Mesenchymal stem cell (in vitro differentiated cells and primary cell): ENCODE measurements around the gene RAF1.
A peak's percentile ranks its signal among the peaks of the same experiment; 100 is the strongest.

Experiments
- DNase-seq: peaks from one replicate; pipeline ENCODE4 v3.0.0-alpha.2; 2013
- H2AFZ ChIP-seq: one replicate; pipeline ENCODE4 v1.6.1; 2013; ENCODE audit warnings: low read depth, mild to moderate bottlenecking, control low read depth, inconsistent platforms, low read length, moderate library complexity
- H2AK5ac ChIP-seq: 2 replicates; pipeline ENCODE4 v1.6.1; 2013; ENCODE audit warnings: low read length, moderate library complexity, mild to moderate bottlenecking, inconsistent platforms; ENCODE audit not compliant: severe bottlenecking
- H2BK120ac ChIP-seq: one replicate; pipeline ENCODE4 v1.6.1; 2013; ENCODE audit warnings: low read depth, mild to moderate bottlenecking, inconsistent platforms, low read length, moderate library complexity
- H2BK12ac ChIP-seq, 2 experiments: one replicate each; pipeline ENCODE4 v1.6.1; 2013; ENCODE audit warnings: inconsistent platforms in 2 of 2, low read length in 2 of 2, mild to moderate bottlenecking in 2 of 2, moderate library complexity in 2 of 2, control low read depth in 1 of 2
- H2BK15ac ChIP-seq: one replicate; pipeline ENCODE4 v1.6.1; 2013; ENCODE audit warnings: mild to moderate bottlenecking, low read depth, inconsistent platforms; ENCODE audit not compliant: poor library complexity, severe bottlenecking
- H2BK5ac ChIP-seq: 2 replicates; pipeline ENCODE4 v1.6.1; 2013; ENCODE audit warnings: low read depth, mild to moderate bottlenecking, low read length, control low read depth, inconsistent platforms; ENCODE audit not compliant: poor library complexity, severe bottlenecking
- H3K14ac ChIP-seq, 2 experiments: one replicate each; pipeline ENCODE4 v1.6.1; 2013; ENCODE audit warnings: inconsistent platforms in 2 of 2, low read length in 2 of 2, control low read depth in 1 of 2, mild to moderate bottlenecking in 1 of 2, moderate library complexity in 1 of 2
- H3K18ac ChIP-seq, 2 experiments: one replicate each; pipeline ENCODE4 v1.6.1; 2013; ENCODE audit warnings: inconsistent platforms in 2 of 2, low read length in 2 of 2, control low read depth in 1 of 2, low read depth in 1 of 2, mild to moderate bottlenecking in 1 of 2
- H3K23ac ChIP-seq, 2 experiments: one replicate each; pipeline ENCODE4 v1.6.1; 2013; ENCODE audit warnings: inconsistent platforms in 2 of 2, low read length in 2 of 2, mild to moderate bottlenecking in 2 of 2, moderate library complexity in 2 of 2, control low read depth in 1 of 2
- H3K27ac ChIP-seq: 2 replicates; pipeline ENCODE4 v1.5.1; 2013; ENCODE audit warnings: mild to moderate bottlenecking, moderate library complexity, low read length, control low read depth, inconsistent platforms; ENCODE audit not compliant: poor library complexity, severe bottlenecking
- H3K27me3 ChIP-seq, 2 experiments: 2 replicates each; pipeline versions ENCODE4 v1.6.1 to v1.7.0; 2013; ENCODE audit warnings: low read length in 2 of 2, mild to moderate bottlenecking in 2 of 2, moderate library complexity in 2 of 2, control low read depth in 1 of 2, inconsistent platforms in 1 of 2; ENCODE audit not compliant: control insufficient read depth in 1 of 2, insufficient read depth in 1 of 2
- H3K36me3 ChIP-seq, 2 experiments: 2 replicates each; pipeline versions ENCODE4 v1.6.1 to v1.7.0; 2013; ENCODE audit warnings: low read length in 2 of 2, control low read depth in 1 of 2, inconsistent platforms in 1 of 2, low read depth in 1 of 2, mild to moderate bottlenecking in 1 of 2; ENCODE audit not compliant: insufficient read depth in 2 of 2, control insufficient read depth in 1 of 2
- H3K4ac ChIP-seq, 2 experiments: one replicate each; pipeline ENCODE4 v1.6.1; 2013; ENCODE audit warnings: inconsistent platforms in 2 of 2, low read length in 2 of 2, mild to moderate bottlenecking in 2 of 2, moderate library complexity in 2 of 2, control low read depth in 1 of 2, low read depth in 1 of 2
- H3K4me1 ChIP-seq: 2 replicates; pipeline ENCODE4 v1.6.1; 2013; ENCODE audit warnings: low read depth, low read length, control low read depth; ENCODE audit not compliant: control insufficient read depth, insufficient read depth
- H3K4me2 ChIP-seq: 2 replicates; pipeline ENCODE4 v1.6.1; 2013; ENCODE audit warnings: low read length, mild to moderate bottlenecking, inconsistent platforms; ENCODE audit not compliant: poor library complexity, severe bottlenecking
- H3K4me3 ChIP-seq, 2 experiments: 2 replicates each; pipeline versions ENCODE4 v1.5.1 to v1.7.0; 2013; ENCODE audit warnings: low read length in 2 of 2, mild to moderate bottlenecking in 2 of 2, control low read depth in 1 of 2, low read depth in 1 of 2; ENCODE audit not compliant: insufficient read depth in 1 of 2
- H3K79me1 ChIP-seq: replicated peaks from 2 replicates; pipeline ENCODE4 v1.6.1; 2013; ENCODE audit warnings: mild to moderate bottlenecking, control low read depth, low read length, inconsistent platforms; ENCODE audit not compliant: poor library complexity, severe bottlenecking
- H3K9ac ChIP-seq: 2 replicates; pipeline ENCODE4 v1.7.0; 2013; ENCODE audit warnings: mild to moderate bottlenecking, low read length, moderate library complexity
- H3K9me3 ChIP-seq: 2 replicates; pipeline ENCODE4 v1.7.0; 2013; ENCODE audit warnings: mild to moderate bottlenecking, low read length; ENCODE audit not compliant: control insufficient read depth
- H4K8ac ChIP-seq: one replicate; pipeline ENCODE4 v1.6.1; 2013; ENCODE audit warnings: inconsistent platforms, mild to moderate bottlenecking, low read length, moderate library complexity
- H4K91ac ChIP-seq: one replicate; pipeline ENCODE4 v1.6.1; 2013; ENCODE audit warnings: mild to moderate bottlenecking, low read length, inconsistent platforms
- WGBS: methylation state at CpG from one replicate; pipeline ENCODE4 v1.1.7; 2013; ENCODE audit warnings: mixed read lengths; 5-methylcytosine and 5-hydroxymethylcytosine counted together

Gene RAF1

GRCh38 chr3:12574131-12574530, 89.8 kb downstream of the RAF1 start:
- Histone ChIP-seq H3K9me3 (no peaks in the 10 kb centered on the region), H2BK120ac (no peak overlapping the region), H3K27me3 (no peaks in the 10 kb centered on the region), H3K4me1 (peaks cover 6% of the 10 kb centered on the region), H3K18ac (no peak overlapping the region), H3K9ac (no peak overlapping the region), H2BK12ac (no peak overlapping the region), H3K4me2 (no peak overlapping the region), H3K14ac (no peak overlapping the region), H3K23ac (no peak overlapping the region), H2BK15ac (no peak overlapping the region), H2BK5ac (no peak overlapping the region), H3K4me3 (no peak overlapping the region), H3K79me1 (peaks cover 43% of the 10 kb centered on the region), H4K8ac (no peak overlapping the region), H4K91ac (no peak overlapping the region), H2AK5ac (no peak overlapping the region), H3K4ac (no peak overlapping the region), H3K36me3 (peaks cover 63 to 90% of the 10 kb centered on the region in 2 experiments), H3K27ac (no peak overlapping the region), H2AFZ (no peak overlapping the region)
- WGBS = 94% methylated on average over 6 of the region's 6 CpGs
- no peak for DNase-seq

GRCh38 chr3:12571986-12572385, 91.9 kb downstream of the RAF1 start:
- Histone ChIP-seq H3K14ac (peak overlapping the region in 1 of 2 experiments; percentile 77), H2AK5ac (no peak overlapping the region), H3K27ac (no peak overlapping the region), H2BK5ac (no peak overlapping the region), H2AFZ (no peak overlapping the region), H2BK15ac (no peak overlapping the region), H3K4me1 (peaks cover 6% of the 10 kb centered on the region), H2BK12ac (no peak overlapping the region), H3K27me3 (no peaks in the 10 kb centered on the region), H3K9ac (no peak overlapping the region), H3K4me3 (no peak overlapping the region), H3K23ac (no peak overlapping the region), H3K4me2 (no peak overlapping the region), H3K18ac (peak overlapping the region in 1 of 2 experiments; percentile 7), H3K79me1 (peaks cover 40% of the 10 kb centered on the region), H2BK120ac (no peak overlapping the region), H4K91ac (peak overlapping the region; percentile 69), H3K36me3 (peaks cover 60 to 75% of the 10 kb centered on the region in 2 experiments), H4K8ac (no peak overlapping the region), H3K4ac (no peak overlapping the region), H3K9me3 (no peaks in the 10 kb centered on the region)
- 93% methylated on average over 10 of the region's 11 CpGs for WGBS
- DNase-seq = no peak

DNA sequence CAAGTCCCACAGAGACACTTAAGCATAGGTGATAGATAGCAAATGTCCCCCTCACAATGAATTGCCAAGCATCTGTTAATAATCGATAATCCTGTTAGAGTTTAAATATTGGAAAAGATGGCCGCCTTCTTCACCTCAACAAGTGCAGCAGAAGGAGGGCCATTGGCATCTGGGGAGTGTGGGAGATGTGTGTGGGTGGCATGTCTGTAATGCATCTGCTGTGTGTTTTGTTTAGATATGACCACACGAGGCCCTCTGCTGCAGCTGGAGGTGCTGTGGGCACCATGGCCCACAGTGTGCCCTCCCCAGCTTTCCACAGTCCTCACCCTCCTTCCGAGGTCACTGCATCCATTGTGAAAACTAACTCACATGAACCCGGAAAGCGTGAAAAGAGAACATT, 94.1 kb downstream of the RAF1 start:
- Histone ChIP-seq H4K8ac (peak overlapping the region; percentile 40), H3K79me1 (peaks cover 34% of the 10 kb centered on the region), H2AK5ac (no peak overlapping the region), H3K4me2 (no peak overlapping the region), H4K91ac (no peak overlapping the region), H3K27me3 (no peaks in the 10 kb centered on the region), H3K9me3 (no peaks in the 10 kb centered on the region), H3K4me3 (no peak overlapping the region), H3K23ac (peak overlapping the region in 1 of 2 experiments; percentile 17), H2BK5ac (no peak overlapping the region), H3K4ac (no peak overlapping the region), H3K14ac (no peak overlapping the region), H2AFZ (no peak overlapping the region), H3K9ac (no peak overlapping the region), H2BK15ac (no peak overlapping the region), H3K4me1 (peaks cover 4% of the 10 kb centered on the region), H2BK120ac (no peak overlapping the region), H3K18ac (no peak overlapping the region), H3K36me3 (peaks cover 47 to 58% of the 10 kb centered on the region in 2 experiments), H2BK12ac (no peak overlapping the region), H3K27ac (no peak overlapping the region)
- DNase-seq = no peak
- WGBS = 88% methylated on average over 6 of the region's 6 CpGs

DNA sequence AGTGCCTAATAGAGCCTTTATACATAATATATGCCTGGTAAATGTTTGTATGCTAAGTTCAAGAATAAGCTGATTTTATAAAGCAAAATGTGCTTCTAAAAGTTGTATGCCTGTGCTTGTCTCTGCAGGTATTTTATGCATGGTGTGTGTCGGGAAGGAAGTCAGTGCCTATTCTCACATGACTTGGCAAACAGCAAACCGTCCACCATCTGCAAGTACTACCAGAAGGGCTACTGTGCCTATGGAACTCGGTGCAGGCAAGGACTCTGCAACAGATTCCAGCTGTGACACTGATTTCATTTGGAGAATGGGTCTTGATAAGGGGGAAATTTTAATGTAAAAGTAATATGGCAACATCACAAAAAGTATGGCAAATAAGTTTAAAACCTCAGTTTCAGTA, 95.2 kb downstream of the RAF1 start:
- H3K36me3 ChIP-seq = peaks cover 36 to 48% of the 10 kb centered on the region in 2 experiments
- H3K4me1 ChIP-seq = peaks cover 4% of the 10 kb centered on the region
- H2BK5ac ChIP-seq = no peak overlapping the region
- no peak overlapping the region for H3K9ac ChIP-seq
- H2BK15ac ChIP-seq = no peak overlapping the region
- peaks cover 23% of the 10 kb centered on the region for H3K79me1 ChIP-seq
- no peak overlapping the region for H3K4me2 ChIP-seq
- H3K27ac ChIP-seq = no peak overlapping the region
- no peak overlapping the region for H3K4ac ChIP-seq
- no peak overlapping the region for H4K91ac ChIP-seq
- H3K14ac ChIP-seq = no peak overlapping the region
- H2AFZ ChIP-seq = no peak overlapping the region
- no peak overlapping the region for H2BK120ac ChIP-seq
- H2BK12ac ChIP-seq = no peak overlapping the region
- no peaks in the 10 kb centered on the region for H3K27me3 ChIP-seq
- no peak overlapping the region for H3K23ac ChIP-seq
- H2AK5ac ChIP-seq = no peak overlapping the region
- H3K18ac ChIP-seq = no peak overlapping the region
- no peaks in the 10 kb centered on the region for H3K9me3 ChIP-seq
- no peak overlapping the region for H3K4me3 ChIP-seq
- WGBS = 96% methylated on average over 3 of the region's 3 CpGs
- DNase-seq = no peak
- H4K8ac ChIP-seq = no peak overlapping the region
